ENCODE data around the gene CCDC9B. TPM values are rescaled to one million over a fixed set of nuclear protein-coding genes. Genes with fewer than 3 reads are reported as not detected.

CCDC9B gene
- total RNA-seq, 1 experiment from 2014 or later: 1.4 TPM

DNA sequence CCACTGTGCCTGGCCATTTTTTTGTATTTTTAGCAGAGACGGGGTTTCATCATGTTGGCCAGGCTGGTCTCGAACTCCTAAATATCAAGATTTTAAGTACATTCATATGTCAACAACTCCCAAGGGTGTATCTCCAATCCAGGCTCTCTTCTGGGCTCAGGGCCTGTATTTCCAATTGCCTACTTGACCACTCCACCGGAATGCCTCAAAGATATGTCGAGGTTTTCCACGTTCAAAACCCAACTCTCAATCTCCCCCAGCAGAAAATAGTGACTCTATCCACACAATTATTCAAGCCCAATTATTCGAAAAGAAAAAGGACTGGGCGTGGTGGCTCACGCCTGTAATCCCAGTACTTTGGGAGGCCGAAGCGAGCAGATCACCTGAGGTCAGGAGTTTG, 39.9 kb upstream of the CCDC9B start:
- CTCF ChIA-PET: interaction anchor here (1.4 kb wide), 1 partner anchor 106 kb away, joined by 5 read pairs; no protein-coding TSS in a partner anchor
- Mint-ChIP-seq H3K36me3 (peaks cover 18% of the 10 kb centered on the region), H3K4me3 (no peak overlapping the region), H3K27me3 (ENCODE audit: low read depth) (no peaks in the 10 kb centered on the region), H3K27ac (no peak overlapping the region), H3K4me1 (peaks cover 23% of the 10 kb centered on the region), H3K9me3 (no peaks in the 10 kb centered on the region)
- POLR2A ChIA-PET: no interaction called here
- TF ChIP-seq, protein P1, sequence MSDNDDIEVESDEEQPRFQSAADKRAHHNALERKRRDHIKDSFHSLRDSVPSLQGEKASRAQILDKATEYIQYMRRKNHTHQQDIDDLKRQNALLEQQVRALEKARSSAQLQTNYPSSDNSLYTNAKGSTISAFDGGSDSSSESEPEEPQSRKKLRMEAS (CRISPR knock-in tag; IDR thresholded peaks at IDR 0.05): no peak
- TF ChIP-seq TCF7 (CRISPR knock-in tag; IDR thresholded peaks at IDR 0.05; ENCODE audit: low read depth) (no peak), ZNF121 (CRISPR knock-in tag; IDR thresholded peaks at IDR 0.05) (no peak), NR3C1 (CRISPR knock-in tag; conservative IDR thresholded peaks at IDR 0.05; ENCODE audit: low read depth) (no peak), TEAD4 (CRISPR knock-in tag; IDR thresholded peaks at IDR 0.05) (no peak), ZNF219 (CRISPR knock-in tag; IDR thresholded peaks at IDR 0.05; ENCODE audit: borderline replicate concordance) (no peak), TP53 (CRISPR knock-in tag; IDR thresholded peaks at IDR 0.05) (no peak)
- TF ChIP-seq, protein P2, sequence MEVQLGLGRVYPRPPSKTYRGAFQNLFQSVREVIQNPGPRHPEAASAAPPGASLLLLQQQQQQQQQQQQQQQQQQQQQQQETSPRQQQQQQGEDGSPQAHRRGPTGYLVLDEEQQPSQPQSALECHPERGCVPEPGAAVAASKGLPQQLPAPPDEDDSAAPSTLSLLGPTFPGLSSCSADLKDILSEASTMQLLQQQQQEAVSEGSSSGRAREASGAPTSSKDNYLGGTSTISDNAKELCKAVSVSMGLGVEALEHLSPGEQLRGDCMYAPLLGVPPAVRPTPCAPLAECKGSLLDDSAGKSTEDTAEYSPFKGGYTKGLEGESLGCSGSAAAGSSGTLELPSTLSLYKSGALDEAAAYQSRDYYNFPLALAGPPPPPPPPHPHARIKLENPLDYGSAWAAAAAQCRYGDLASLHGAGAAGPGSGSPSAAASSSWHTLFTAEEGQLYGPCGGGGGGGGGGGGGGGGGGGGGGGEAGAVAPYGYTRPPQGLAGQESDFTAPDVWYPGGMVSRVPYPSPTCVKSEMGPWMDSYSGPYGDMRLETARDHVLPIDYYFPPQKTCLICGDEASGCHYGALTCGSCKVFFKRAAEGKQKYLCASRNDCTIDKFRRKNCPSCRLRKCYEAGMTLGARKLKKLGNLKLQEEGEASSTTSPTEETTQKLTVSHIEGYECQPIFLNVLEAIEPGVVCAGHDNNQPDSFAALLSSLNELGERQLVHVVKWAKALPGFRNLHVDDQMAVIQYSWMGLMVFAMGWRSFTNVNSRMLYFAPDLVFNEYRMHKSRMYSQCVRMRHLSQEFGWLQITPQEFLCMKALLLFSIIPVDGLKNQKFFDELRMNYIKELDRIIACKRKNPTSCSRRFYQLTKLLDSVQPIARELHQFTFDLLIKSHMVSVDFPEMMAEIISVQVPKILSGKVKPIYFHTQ (CRISPR knock-in tag; IDR thresholded peaks at IDR 0.05): no peak
- TF ChIP-seq, protein P3, sequence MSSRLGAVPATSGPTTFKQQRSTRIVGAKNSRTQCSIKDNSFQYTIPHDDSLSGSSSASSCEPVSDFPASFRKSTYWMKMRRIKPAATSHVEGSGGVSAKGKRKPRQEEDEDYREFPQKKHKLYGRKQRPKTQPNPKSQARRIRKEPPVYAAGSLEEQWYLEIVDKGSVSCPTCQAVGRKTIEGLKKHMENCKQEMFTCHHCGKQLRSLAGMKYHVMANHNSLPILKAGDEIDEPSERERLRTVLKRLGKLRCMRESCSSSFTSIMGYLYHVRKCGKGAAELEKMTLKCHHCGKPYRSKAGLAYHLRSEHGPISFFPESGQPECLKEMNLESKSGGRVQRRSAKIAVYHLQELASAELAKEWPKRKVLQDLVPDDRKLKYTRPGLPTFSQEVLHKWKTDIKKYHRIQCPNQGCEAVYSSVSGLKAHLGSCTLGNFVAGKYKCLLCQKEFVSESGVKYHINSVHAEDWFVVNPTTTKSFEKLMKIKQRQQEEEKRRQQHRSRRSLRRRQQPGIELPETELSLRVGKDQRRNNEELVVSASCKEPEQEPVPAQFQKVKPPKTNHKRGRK (CRISPR knock-in tag; IDR thresholded peaks at IDR 0.05; ENCODE audit: borderline replicate concordance): no peak
- TF ChIP-seq, protein P4, sequence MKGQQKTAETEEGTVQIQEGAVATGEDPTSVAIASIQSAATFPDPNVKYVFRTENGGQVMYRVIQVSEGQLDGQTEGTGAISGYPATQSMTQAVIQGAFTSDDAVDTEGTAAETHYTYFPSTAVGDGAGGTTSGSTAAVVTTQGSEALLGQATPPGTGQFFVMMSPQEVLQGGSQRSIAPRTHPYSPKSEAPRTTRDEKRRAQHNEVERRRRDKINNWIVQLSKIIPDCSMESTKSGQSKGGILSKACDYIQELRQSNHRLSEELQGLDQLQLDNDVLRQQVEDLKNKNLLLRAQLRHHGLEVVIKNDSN (CRISPR knock-in tag; IDR thresholded peaks at IDR 0.05): no peak
- DNase-seq (ENCODE audit: low spot score) (no peak), ATAC-seq (no peak)

DNA sequence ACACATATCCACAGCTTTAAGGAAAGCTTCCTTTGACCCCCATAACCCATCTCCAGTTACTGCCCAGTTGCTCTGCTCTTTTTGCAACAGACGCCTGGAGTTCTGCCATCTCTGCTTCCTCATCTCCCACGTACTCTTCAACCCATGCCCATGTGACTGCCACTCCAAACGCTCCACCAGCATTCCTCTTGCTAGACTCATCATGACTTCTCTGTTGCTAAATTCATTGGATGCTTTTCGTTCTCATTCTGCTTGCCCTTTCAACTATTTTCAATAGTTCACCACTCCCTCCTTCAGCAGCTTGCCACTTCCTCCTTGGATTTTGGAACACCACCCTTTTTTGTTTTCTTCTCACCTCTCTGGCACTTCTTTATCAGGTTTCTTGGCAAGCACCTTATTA, 39.1 kb upstream of the CCDC9B start:
- Mint-ChIP-seq H3K27me3 (ENCODE audit: low read depth) (no peaks in the 10 kb centered on the region), H3K9me3 (no peaks in the 10 kb centered on the region), H3K27ac (no peak overlapping the region), H3K4me3 (no peak overlapping the region), H3K36me3 (peaks cover 10% of the 10 kb centered on the region), H3K4me1 (peaks cover 26% of the 10 kb centered on the region)
- ChIA-PET CTCF (interaction anchor here (1.4 kb wide), 1 partner anchor 105 kb away, joined by 5 read pairs; no protein-coding TSS in a partner anchor), POLR2A (no interaction called here)
- ATAC-seq: no peak
- no peak for DNase-seq (ENCODE audit: low spot score)
- TF ChIP-seq MYBL2 (CRISPR knock-in tag; IDR thresholded peaks at IDR 0.05) (no peak), GTF2I (CRISPR knock-in tag; conservative IDR thresholded peaks at IDR 0.05) (no peak), ZNF423 (CRISPR knock-in tag; IDR thresholded peaks at IDR 0.05) (no peak), NR2C2 (CRISPR knock-in tag; IDR thresholded peaks at IDR 0.05) (no peak), PRRX2 (CRISPR knock-in tag; IDR thresholded peaks at IDR 0.05) (no peak), HMGA2 (CRISPR knock-in tag; IDR thresholded peaks at IDR 0.05) (no peak), OVOL2 (CRISPR knock-in tag; IDR thresholded peaks at IDR 0.05; ENCODE audit: borderline replicate concordance) (no peak)
- TF ChIP-seq, protein P5, sequence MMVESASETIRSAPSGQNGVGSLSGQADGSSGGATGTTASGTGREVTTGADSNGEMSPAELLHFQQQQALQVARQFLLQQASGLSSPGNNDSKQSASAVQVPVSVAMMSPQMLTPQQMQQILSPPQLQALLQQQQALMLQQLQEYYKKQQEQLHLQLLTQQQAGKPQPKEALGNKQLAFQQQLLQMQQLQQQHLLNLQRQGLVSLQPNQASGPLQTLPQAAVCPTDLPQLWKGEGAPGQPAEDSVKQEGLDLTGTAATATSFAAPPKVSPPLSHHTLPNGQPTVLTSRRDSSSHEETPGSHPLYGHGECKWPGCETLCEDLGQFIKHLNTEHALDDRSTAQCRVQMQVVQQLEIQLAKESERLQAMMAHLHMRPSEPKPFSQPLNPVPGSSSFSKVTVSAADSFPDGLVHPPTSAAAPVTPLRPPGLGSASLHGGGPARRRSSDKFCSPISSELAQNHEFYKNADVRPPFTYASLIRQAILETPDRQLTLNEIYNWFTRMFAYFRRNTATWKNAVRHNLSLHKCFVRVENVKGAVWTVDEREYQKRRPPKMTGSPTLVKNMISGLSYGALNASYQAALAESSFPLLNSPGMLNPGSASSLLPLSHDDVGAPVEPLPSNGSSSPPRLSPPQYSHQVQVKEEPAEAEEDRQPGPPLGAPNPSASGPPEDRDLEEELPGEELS (CRISPR knock-in tag; IDR thresholded peaks at IDR 0.05): no peak
- TF ChIP-seq, protein P6, sequence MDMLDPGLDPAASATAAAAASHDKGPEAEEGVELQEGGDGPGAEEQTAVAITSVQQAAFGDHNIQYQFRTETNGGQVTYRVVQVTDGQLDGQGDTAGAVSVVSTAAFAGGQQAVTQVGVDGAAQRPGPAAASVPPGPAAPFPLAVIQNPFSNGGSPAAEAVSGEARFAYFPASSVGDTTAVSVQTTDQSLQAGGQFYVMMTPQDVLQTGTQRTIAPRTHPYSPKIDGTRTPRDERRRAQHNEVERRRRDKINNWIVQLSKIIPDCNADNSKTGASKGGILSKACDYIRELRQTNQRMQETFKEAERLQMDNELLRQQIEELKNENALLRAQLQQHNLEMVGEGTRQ (CRISPR knock-in tag; IDR thresholded peaks at IDR 0.05): no peak
- TF ChIP-seq, protein P7, sequence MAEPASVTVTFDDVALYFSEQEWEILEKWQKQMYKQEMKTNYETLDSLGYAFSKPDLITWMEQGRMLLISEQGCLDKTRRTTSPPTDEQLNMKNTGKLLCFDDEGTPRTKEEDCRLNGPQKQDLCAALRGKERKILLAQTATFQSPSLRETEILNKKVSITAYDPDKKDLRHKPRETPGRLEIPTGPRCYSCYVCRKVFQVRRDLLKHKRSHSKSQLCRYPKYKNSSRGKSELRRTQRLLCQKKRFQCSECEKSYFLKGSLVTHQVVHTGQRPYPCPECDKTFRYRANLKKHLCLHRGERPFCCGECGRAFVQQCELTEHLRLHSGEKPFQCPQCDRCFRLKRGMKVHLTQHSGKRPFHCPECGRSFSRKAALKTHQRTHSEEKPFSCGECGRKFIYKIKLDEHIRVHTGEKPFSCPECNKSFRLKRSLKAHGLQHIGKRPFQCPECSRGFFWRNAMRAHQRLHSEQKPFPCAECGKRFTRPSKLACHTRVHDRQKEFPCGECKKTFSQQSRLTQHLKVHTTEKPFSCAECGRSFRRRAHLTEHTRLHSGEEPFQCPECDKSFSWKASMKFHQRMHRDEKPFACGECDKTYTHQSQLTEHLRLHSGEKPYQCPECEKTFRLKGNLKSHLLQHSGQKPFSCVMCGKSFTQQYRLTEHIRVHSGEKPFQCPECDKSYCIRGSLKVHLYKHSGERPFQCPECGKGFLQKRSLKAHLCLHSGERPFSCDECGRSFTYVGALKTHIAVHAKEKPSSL (CRISPR knock-in tag; conservative IDR thresholded peaks at IDR 0.05): no peak
- TF ChIP-seq, protein P1 (CRISPR knock-in tag; IDR thresholded peaks at IDR 0.05): no peak

All from WTC11 (cell line).